GM23248 (cell line): ENCODE results near the gene DISP2. TPM values are rescaled to one million over a fixed set of nuclear protein-coding genes. Genes with fewer than 3 reads are reported as not detected.

ENCODE experiments used
- DNase-seq: peaks from one replicate; pipeline ENCODE4 v3.0.0-alpha.2; 2015
- H2AFZ ChIP-seq: fragments of 200-600 bp; sonication (generic); 2 replicates; pipeline ENCODE4 v1.6.1; 2016; ENCODE audit warnings: antibody characterized with exemption
- H3F3A ChIP-seq: fragments of 200-600 bp; sonication (generic); 2 replicates; pipeline ENCODE4 v1.6.1; 2016; ENCODE audit warnings: mild to moderate bottlenecking, antibody characterized with exemption, mixed run types; ENCODE audit not compliant: insufficient read depth
- H3K27ac ChIP-seq: fragments of 200-600 bp; sonication (generic); 2 replicates; pipeline ENCODE4 v1.5.1; 2016; ENCODE audit warnings: mild to moderate bottlenecking
- H3K27me3 ChIP-seq: fragments of 200-600 bp; sonication (generic); replicated peaks from 2 replicates; pipeline ENCODE4 v1.6.1; 2016; ENCODE audit warnings: mild to moderate bottlenecking; ENCODE audit not compliant: insufficient read depth
- H3K36me3 ChIP-seq: fragments of 200-600 bp; sonication (generic); 2 replicates; pipeline ENCODE4 v1.6.1; 2016; ENCODE audit warnings: low read depth, mild to moderate bottlenecking
- H3K4me1 ChIP-seq: fragments of 200-600 bp; sonication (generic); 2 replicates; pipeline ENCODE4 v1.6.1; 2016; ENCODE audit warnings: mild to moderate bottlenecking; ENCODE audit not compliant: insufficient read depth
- H3K4me2 ChIP-seq: fragments of 200-600 bp; sonication (generic); one replicate; pipeline ENCODE4 v1.6.1; 2016; ENCODE audit warnings: mild to moderate bottlenecking; ENCODE audit not compliant: unreplicated experiment
- H3K4me3 ChIP-seq: fragments of 200-600 bp; sonication (generic); 2 replicates; pipeline ENCODE4 v1.5.1; 2016; ENCODE audit warnings: mild to moderate bottlenecking
- H3K79me2 ChIP-seq: fragments of 200-600 bp; sonication (generic); 2 replicates; pipeline ENCODE4 v1.6.1; 2016; ENCODE audit warnings: mild to moderate bottlenecking; ENCODE audit not compliant: insufficient read depth
- H3K9ac ChIP-seq: fragments of 200-600 bp; sonication (generic); 2 replicates; pipeline ENCODE4 v1.6.1; 2016; ENCODE audit warnings: mild to moderate bottlenecking
- H3K9me2 ChIP-seq: fragments of 200-600 bp; sonication (generic); 2 replicates; pipeline ENCODE4 v1.6.1; 2016; ENCODE audit warnings: mixed run types, mild to moderate bottlenecking, moderate library complexity; ENCODE audit not compliant: insufficient read depth
- H3K9me3 ChIP-seq: fragments of 200-600 bp; sonication (generic); one replicate; pipeline ENCODE4 v1.6.1; 2017; ENCODE audit warnings: low read depth
- H4K20me1 ChIP-seq: fragments of 200-600 bp; sonication (generic); 2 replicates; pipeline ENCODE4 v1.6.0; 2016; ENCODE audit not compliant: insufficient read depth
- EZH2 ChIP-seq: fragments of 200-600 bp; sonication (generic); IDR thresholded peaks from 2 replicates; pipeline ENCODE4 v1.6.1; 2018; ENCODE audit warnings: antibody characterized with exemption, mild to moderate bottlenecking; ENCODE audit not compliant: insufficient read depth, poor library complexity, severe bottlenecking
- EZH2phosphoT487 ChIP-seq: fragments of 200-600 bp; sonication (generic); IDR thresholded peaks from 2 replicates; pipeline ENCODE4 v1.6.1; 2018; ENCODE audit warnings: antibody characterized with exemption, moderate library complexity, mild to moderate bottlenecking, low read depth; ENCODE audit not compliant: insufficient read depth
- WGBS, 2 experiments: methylation state at CpG; one replicate each; pipeline ENCODE4 v1.1.6; 2015 to 2017; ENCODE audit warnings: low lambda C conversion rate in 2 of 2, low coverage in 1 of 2; ENCODE audit errors: missing lambda C conversion rate in 2 of 2; 5-methylcytosine and 5-hydroxymethylcytosine counted together
- in situ Hi-C: fragments of 300-500 bp; cut with MboI; formaldehyde crosslinking; loops from 2 replicates; pipeline ENCODE4 v1.15.0; 2020
- polyA plus RNA-seq: library from polyadenylated mRNA; unstranded; fragments of >200 nt; fragmentation: Nextera tagmentation; extraction: Ambion mirVana; gene quantifications from 2 replicates; pipeline ENCODE4 v1.2.1, GENCODE V29; 2016
- total RNA-seq: library from RNA; depleted of rRNA; stranded (reverse); fragments of >200 nt; shearing (Covaris generic); gene quantifications from 2 replicates; pipeline ENCODE4 v1.2.3, GENCODE V29; 2014

DISP2 gene
- total and polyA plus RNA-seq, 2 experiments from 2014 or later = 0.11 to 0.51 TPM

GRCh38 chr15:40361640-40362039, 3.6 kb downstream of the DISP2 start:
- H3K27me3 ChIP-seq = peaks cover 4% of the 10 kb centered on the region; the same call in 1 of the 2 replicates
- H3K4me2 ChIP-seq = no peak overlapping the region
- no peaks in the 10 kb centered on the region for H4K20me1 ChIP-seq
- no peak overlapping the region for H2AFZ ChIP-seq
- no peak for DNase-seq
- H3K9ac ChIP-seq = no peak overlapping the region
- H3K9me3 ChIP-seq = no peaks in the 10 kb centered on the region
- no peaks in the 10 kb centered on the region for H3K9me2 ChIP-seq
- H3K36me3 ChIP-seq = no peaks in the 10 kb centered on the region
- in situ Hi-C loops = no loop called here
- H3K4me1 ChIP-seq = no peaks in the 10 kb centered on the region
- H3K79me2 ChIP-seq = no peaks in the 10 kb centered on the region
- WGBS, 2 experiments = 24 to 43% methylated on average over 2 of the region's 2 CpGs
- no peak overlapping the region for H3K27ac ChIP-seq
- H3F3A ChIP-seq = no peaks in the 10 kb centered on the region
- H3K4me3 ChIP-seq = no peak overlapping the region
- TF ChIP-seq EZH2 = no peak
- no peak for TF ChIP-seq EZH2phosphoT487

- Histone ChIP-seq H3K9me3 (no peaks in the 10 kb centered on the region), H3F3A (no peaks in the 10 kb centered on the region), H3K4me2 (no peak overlapping the region), H3K79me2 (no peaks in the 10 kb centered on the region), H3K9me2 (no peaks in the 10 kb centered on the region), H3K4me3 (no peak overlapping the region), H4K20me1 (no peaks in the 10 kb centered on the region), H2AFZ (no peak overlapping the region), H3K27ac (no peak overlapping the region), H3K9ac (no peak overlapping the region), H3K27me3 (peaks cover 4% of the 10 kb centered on the region; the same call in 1 of the 2 replicates), H3K36me3 (no peaks in the 10 kb centered on the region), H3K4me1 (no peaks in the 10 kb centered on the region)
- 55 to 56% methylated on average over 8 of the region's 8 CpGs for WGBS, 2 experiments
- DNase-seq = no peak
- TF ChIP-seq EZH2phosphoT487 (no peak), EZH2 (no peak)
- in situ Hi-C loops = no loop called here
These were observed 5.6 kb downstream of the DISP2 start for GRCh38 chr15:40363611-40364010.

GRCh38 chr15:40364251-40364650, 6.2 kb downstream of the DISP2 start:
- H2AFZ ChIP-seq = no peak overlapping the region
- H3K9me3 ChIP-seq = no peaks in the 10 kb centered on the region
- 54% methylated on average over 6 of the region's 6 CpGs for WGBS, 2 experiments

GRCh38 chr15:40365016-40365415, 7.0 kb downstream of the DISP2 start:
- no peaks in the 10 kb centered on the region; the same call in 1 of the 2 replicates for H3K27me3 ChIP-seq

More at GRCh38 chr15:40364251-40364650, 6.2 kb downstream of the DISP2 start:
- Histone ChIP-seq H3K4me1 (no peaks in the 10 kb centered on the region), H3K27me3 (peaks cover under 1% of the 10 kb centered on the region; the same call in 1 of the 2 replicates), H3K79me2 (no peaks in the 10 kb centered on the region), H4K20me1 (no peaks in the 10 kb centered on the region), H3K36me3 (no peaks in the 10 kb centered on the region), H3K27ac (no peak overlapping the region), H3K4me3 (no peak overlapping the region), H3K4me2 (no peak overlapping the region), H3K9ac (no peak overlapping the region), H3F3A (no peaks in the 10 kb centered on the region), H3K9me2 (no peaks in the 10 kb centered on the region)
- DNase-seq = no peak
- in situ Hi-C loops = no loop called here
- TF ChIP-seq EZH2 = no peak
- TF ChIP-seq EZH2phosphoT487 = no peak

More at GRCh38 chr15:40365016-40365415, 7.0 kb downstream of the DISP2 start:
- no peak for TF ChIP-seq EZH2phosphoT487
- TF ChIP-seq EZH2 = no peak
- Histone ChIP-seq H3F3A (no peaks in the 10 kb centered on the region), H2AFZ (no peak overlapping the region), H3K9me3 (no peaks in the 10 kb centered on the region), H3K79me2 (no peaks in the 10 kb centered on the region), H3K4me1 (no peaks in the 10 kb centered on the region), H3K36me3 (no peaks in the 10 kb centered on the region), H4K20me1 (no peaks in the 10 kb centered on the region), H3K9me2 (no peaks in the 10 kb centered on the region), H3K9ac (no peak overlapping the region), H3K27ac (no peak overlapping the region), H3K4me3 (no peak overlapping the region), H3K4me2 (no peak overlapping the region)
- WGBS, 2 experiments = 71 to 74% methylated on average over 5 of the region's 5 CpGs
- in situ Hi-C loops = no loop called here
- DNase-seq = no peak
